Natural killer cell (primary cell): ENCODE results near the gene NIPSNAP3A. TPM values are rescaled to one million over a fixed set of nuclear protein-coding genes. Genes with fewer than 3 reads are reported as not detected.

Experiments
- ATAC-seq, 3 donors: fragments of 150-1000 bp in 2 of 3; fragments of 200-7000 bp in 1 of 3; cut with Tn5 transposase; 1 replicate in 1 of 3; 2 replicates in 2 of 3; pipeline ENCODE4 v1.10.0; 2021; ENCODE audit warnings: mild to moderate bottlenecking in 2 of 3, moderate library complexity in 2 of 3
- DNase-seq, 2 donors: peaks; one replicate each; pipeline versions ENCODE4 v3.0.0 to v3.0.0-alpha.2; 2013 to 2021; ENCODE audit warnings: mixed read lengths in 1 of 2
- H3K27ac ChIP-seq: one replicate; pipeline ENCODE4 v1.5.1; 2013; ENCODE audit warnings: mild to moderate bottlenecking, low read length
- H3K27me3 ChIP-seq: one replicate; pipeline ENCODE4 v1.6.1; 2013; ENCODE audit warnings: low read length; ENCODE audit not compliant: control insufficient read depth, insufficient read depth
- H3K36me3 ChIP-seq: one replicate; pipeline ENCODE4 v1.6.1; 2013; ENCODE audit warnings: low read length; ENCODE audit not compliant: control insufficient read depth, insufficient read depth
- H3K4me1 ChIP-seq: one replicate; pipeline ENCODE4 v1.6.1; 2013; ENCODE audit warnings: low read length; ENCODE audit not compliant: control insufficient read depth, insufficient read depth
- H3K4me3 ChIP-seq: one replicate; pipeline ENCODE4 v1.5.1; 2013; ENCODE audit warnings: low read length
- H3K9me3 ChIP-seq: one replicate; pipeline ENCODE4 v1.6.1; 2013; ENCODE audit warnings: low read length; ENCODE audit not compliant: control insufficient read depth, insufficient read depth
- H3K27ac Mint-ChIP-seq, 2 donors: one replicate each; pipeline ENCODE4 v1.8.0; 2022; ENCODE audit warnings: mild to moderate bottlenecking in 2 of 2, mixed read lengths in 2 of 2, moderate library complexity in 1 of 2
- H3K27me3 Mint-ChIP-seq, 2 donors: one replicate each; pipeline ENCODE4 v1.8.0; 2022; ENCODE audit warnings: low read depth in 2 of 2, mixed read lengths in 2 of 2
- H3K36me3 Mint-ChIP-seq: one replicate; pipeline ENCODE4 v1.8.0; 2022; ENCODE audit warnings: mixed read lengths
- H3K4me1 Mint-ChIP-seq, 2 donors: one replicate each; pipeline ENCODE4 v1.8.0; 2022; ENCODE audit warnings: mixed read lengths in 2 of 2
- H3K4me3 Mint-ChIP-seq: one replicate; pipeline ENCODE4 v1.8.0; 2022; ENCODE audit warnings: mild to moderate bottlenecking, moderate library complexity, mixed read lengths
- H3K9me3 Mint-ChIP-seq, 2 donors: one replicate each; pipeline ENCODE4 v1.8.0; 2022; ENCODE audit warnings: mixed read lengths in 2 of 2
- CTCF ChIP-seq: fragments of 200-600 bp; IDR thresholded peaks from one replicate; pipeline ENCODE4 v1.8.0; 2022; ENCODE audit warnings: antibody characterized with exemption
- WGBS: methylation state at CpG from one replicate; pipeline ENCODE4 v1.1.7; 2013; ENCODE audit warnings: missing lambda C conversion rate; ENCODE audit not compliant: insufficient coverage; 5-methylcytosine and 5-hydroxymethylcytosine counted together
- intact Hi-C: fragments of 100-400 bp; cut with micrococcal nuclease; formaldehyde crosslinking; loops from one replicate; pipeline ENCODE4 v1.14.2; 2022
- total RNA-seq, 4 donors: library from RNA; stranded (reverse); fragments of 120-200 nt in 1 of 4; gene quantifications; one replicate each; pipeline versions ENCODE4 v1.2.3 to v1.2.4, GENCODE V29; 2013 to 2022

NIPSNAP3A gene
- total RNA-seq, 3 donors from 2014 or later (not counting 1 experiment from before 2014, with no cell fraction given) = 9.0 to 11.2 (median 9.8) TPM

- Mint-ChIP-seq H3K4me1 (no peaks in the 10 kb centered on the region), H3K27ac (no peak overlapping the region), H3K36me3 (no peaks in the 10 kb centered on the region), H3K9me3 (no peaks in the 10 kb centered on the region), H3K4me3 (no peak overlapping the region), H3K27me3 (peaks cover 5 to 7% of the 10 kb centered on the region in 2 donors)
- WGBS = 82% methylated on average over 11 of the region's 11 CpGs
- Histone ChIP-seq H3K36me3 (no peaks in the 10 kb centered on the region), H3K9me3 (no peaks in the 10 kb centered on the region), H3K4me1 (no peaks in the 10 kb centered on the region), H3K4me3 (peak overlapping the region; percentile 1), H3K27me3 (no peaks in the 10 kb centered on the region), H3K27ac (peak overlapping the region; percentile 54)
- DNase-seq (peak in 1 of 2 donors; percentile 4), ATAC-seq (peak in 2 of 3 donors; percentile 32 to 83)
- TF ChIP-seq CTCF = no peak
- intact Hi-C loops = no loop called here
Measured at GRCh38 chr9:104774831-104775573, 27.5 kb downstream of the NIPSNAP3A start.

- H3K9me3 ChIP-seq = no peaks in the 10 kb centered on the region
- no peak overlapping the region for H3K4me3 Mint-ChIP-seq
- H3K36me3 ChIP-seq = no peaks in the 10 kb centered on the region
- H3K27ac Mint-ChIP-seq = no peak overlapping the region
- no peaks in the 10 kb centered on the region for H3K9me3 Mint-ChIP-seq
- no peaks in the 10 kb centered on the region for H3K27me3 ChIP-seq
- peak overlapping the region; percentile 21 for H3K27ac ChIP-seq
- ATAC-seq (peak in 1 of 3 donors; percentile 49), DNase-seq (no peak)
- no peak for TF ChIP-seq CTCF
- intact Hi-C loops = no loop called here
- H3K4me3 ChIP-seq = no peak overlapping the region
- H3K4me1 Mint-ChIP-seq = no peaks in the 10 kb centered on the region
- H3K4me1 ChIP-seq = no peaks in the 10 kb centered on the region
- peaks cover 0 to 7% of the 10 kb centered on the region in 2 donors for H3K27me3 Mint-ChIP-seq
- no peaks in the 10 kb centered on the region for H3K36me3 Mint-ChIP-seq
Measured at GRCh38 chr9:104775574-104775936, 28.1 kb downstream of the NIPSNAP3A start.

GRCh38 chr9:104775976-104776375 is 28.5 kb downstream of the NIPSNAP3A start:
- WGBS = 94% methylated on average over 2 of the region's 2 CpGs
- intact Hi-C loops = no loop called here
- no peaks in the 10 kb centered on the region for H3K4me1 ChIP-seq
- no peaks in the 10 kb centered on the region for H3K36me3 ChIP-seq
- DNase-seq (no peak), ATAC-seq (peak in 1 of 3 donors; percentile 12)
- no peaks in the 10 kb centered on the region for H3K27me3 ChIP-seq
- H3K27me3 Mint-ChIP-seq = peaks cover 0 to 7% of the 10 kb centered on the region in 2 donors
- no peaks in the 10 kb centered on the region for H3K9me3 ChIP-seq
- no peak overlapping the region for H3K4me3 Mint-ChIP-seq
- H3K4me1 Mint-ChIP-seq = no peaks in the 10 kb centered on the region
- no peak overlapping the region for H3K27ac Mint-ChIP-seq
- TF ChIP-seq CTCF = no peak
- H3K4me3 ChIP-seq = no peak overlapping the region
- H3K9me3 Mint-ChIP-seq = no peaks in the 10 kb centered on the region
- peak overlapping the region; percentile 21 for H3K27ac ChIP-seq
- no peaks in the 10 kb centered on the region for H3K36me3 Mint-ChIP-seq

- ATAC-seq (no peak), DNase-seq (no peak)
- Histone ChIP-seq H3K4me3 (no peak overlapping the region), H3K27ac (no peak overlapping the region), H3K36me3 (no peaks in the 10 kb centered on the region), H3K9me3 (no peaks in the 10 kb centered on the region), H3K4me1 (no peaks in the 10 kb centered on the region), H3K27me3 (no peaks in the 10 kb centered on the region)
- Mint-ChIP-seq H3K9me3 (no peaks in the 10 kb centered on the region), H3K27ac (no peak overlapping the region), H3K4me3 (no peak overlapping the region), H3K4me1 (no peaks in the 10 kb centered on the region), H3K36me3 (no peaks in the 10 kb centered on the region), H3K27me3 (peaks cover 0 to 7% of the 10 kb centered on the region in 2 donors)
- WGBS = 100% methylated on average over 1 of the region's 1 CpG
- intact Hi-C loops = no loop called here
- no peak for TF ChIP-seq CTCF
Measured at GRCh38 chr9:104776797-104777196, 29.3 kb downstream of the NIPSNAP3A start.
